HCT116 (cell line): ENCODE results near the gene LEAP2. TPM values are rescaled to one million over a fixed set of nuclear protein-coding genes. Genes with fewer than 3 reads are reported as not detected.

Source experiments
- ATAC-seq: fragments of 200-7000 bp; cut with Tn5 transposase; 2 replicates; pipeline ENCODE4 v1.9.1; 2020; ENCODE audit warnings: mild to moderate bottlenecking, moderate library complexity
- BruUV-seq: library from RNA; stranded (reverse); fragments of 400-500 nt; replicated peaks from 2 replicates; lab custom pipeline; 2021; lab: Mats Ljungman, UMichigan
- CTCF ChIA-PET: fragments of 300-600 bp; sonication (Branson Sonifier 250); formaldehyde crosslinking; loops from one replicate; lab custom pipeline; 2021; ENCODE audit warnings: antibody characterized with exemption; lab: Charles Lee
- POLR2A ChIA-PET: fragments of 300-600, 350-600 bp; sonication (Branson Sonifier 250); formaldehyde crosslinking; loops from one replicate; lab custom pipeline; 2021; ENCODE audit warnings: antibody characterized with exemption; lab: Charles Lee
- RAD21 ChIA-PET, 2 experiments: fragments of 300-600 bp; sonication (Branson Sonifier 250); formaldehyde crosslinking; loops; one replicate each; lab custom pipeline; 2023; ENCODE audit warnings: low total read pairs in 2 of 2; ENCODE audit not compliant: uncharacterized antibody in 2 of 2, unreplicated experiment in 2 of 2, low non-redundant PET in 1 of 2; lab: Charles Lee
- DNase-seq: peaks from one replicate; pipeline ENCODE4 v3.0.0-alpha.2; 2010; ENCODE audit warnings: low read depth, low spot score
- H2AFZ ChIP-seq: fragments of 200-600 bp; shearing (Covaris generic), sonication (generic); 2 replicates; pipeline ENCODE4 v1.6.1; 2017; ENCODE audit warnings: low read depth, mixed run types, mixed read lengths, antibody characterized with exemption, low read length; ENCODE audit not compliant: poor library complexity, severe bottlenecking
- H3K27ac ChIP-seq: 2 replicates; pipeline ENCODE4 v1.5.1; 2012; ENCODE audit warnings: low read depth, low read length
- H3K27me3 ChIP-seq: fragments of 200-600 bp; sonication (generic); 2 replicates; pipeline ENCODE4 v1.6.1; 2016; ENCODE audit warnings: mixed run types, low read length, mixed read lengths; ENCODE audit not compliant: insufficient read depth
- H3K36me3 ChIP-seq, 2 experiments: fragments of 200-500 bp in 1 of 2; fragments of 200-600 bp in 1 of 2; sonication (Bioruptor generic) in 1 of 2; sonication (generic) in 1 of 2; 2 replicates each; pipeline versions ENCODE4 v1.5.1 to v1.6.1; 2014 to 2016; ENCODE audit warnings: low read length in 2 of 2, inconsistent platforms in 1 of 2, mixed read lengths in 1 of 2, mixed run types in 1 of 2; ENCODE audit not compliant: insufficient read depth in 2 of 2, control insufficient read depth in 1 of 2
- H3K4me1 ChIP-seq, 2 experiments: fragments of 200-600 bp in 1 of 2; sonication (generic) in 1 of 2; 2 replicates each; pipeline versions ENCODE4 v1.5.1 to v1.6.1; 2012 to 2017; ENCODE audit warnings: low read length in 2 of 2, inconsistent platforms in 1 of 2, mild to moderate bottlenecking in 1 of 2, mixed read lengths in 1 of 2, mixed run types in 1 of 2, moderate library complexity in 1 of 2; ENCODE audit not compliant: insufficient read depth in 2 of 2, control insufficient read depth in 1 of 2
- H3K4me2 ChIP-seq: fragments of 200-600 bp; sonication (generic); 2 replicates; pipeline ENCODE4 v1.6.1; 2017; ENCODE audit warnings: mixed run types, low read length, mixed read lengths
- H3K4me3 ChIP-seq, 2 experiments: fragments of 200-600 bp in 1 of 2; sonication (generic) in 1 of 2; replicated peaks in 1 of 2; 2 replicates each; pipeline ENCODE4 v1.5.1; 2011 to 2016; ENCODE audit warnings: low read length in 2 of 2, control low read depth in 1 of 2, low read depth in 1 of 2, mild to moderate bottlenecking in 1 of 2, mixed read lengths in 1 of 2, mixed run types in 1 of 2
- H3K79me2 ChIP-seq: fragments of 200-600 bp; sonication (generic); 2 replicates; pipeline ENCODE4 v1.6.1; 2017; ENCODE audit warnings: mild to moderate bottlenecking, mixed run types, low read length, moderate library complexity, mixed read lengths; ENCODE audit not compliant: insufficient read depth
- H3K9ac ChIP-seq: fragments of 200-600 bp; sonication (generic); 2 replicates; pipeline ENCODE4 v1.6.1; 2016; ENCODE audit warnings: low read length, mixed read lengths
- H3K9me2 ChIP-seq: fragments of 200-600 bp; sonication (generic), shearing (Covaris generic); 2 replicates; pipeline ENCODE4 v1.6.1; 2017; ENCODE audit warnings: mixed run types, mild to moderate bottlenecking, moderate library complexity; ENCODE audit not compliant: insufficient read depth
- H3K9me3 ChIP-seq, 2 experiments: fragments of 200-500 bp in 1 of 2; fragments of 200-600 bp in 1 of 2; sonication (Bioruptor generic) in 1 of 2; sonication (generic) in 1 of 2; 2 replicates each; pipeline ENCODE4 v1.6.1; 2014 to 2017; ENCODE audit warnings: low read length in 2 of 2, mixed read lengths in 2 of 2, inconsistent platforms in 1 of 2, low read depth in 1 of 2, mild to moderate bottlenecking in 1 of 2, mixed run types in 1 of 2, moderate library complexity in 1 of 2; ENCODE audit not compliant: control insufficient read depth in 1 of 2, insufficient read depth in 1 of 2
- H4K20me1 ChIP-seq: fragments of 200-600 bp; sonication (generic), shearing (Covaris generic); 2 replicates; pipeline ENCODE4 v1.6.1; 2017; ENCODE audit warnings: mixed run types, mild to moderate bottlenecking, moderate library complexity; ENCODE audit not compliant: insufficient read depth
- JUND ChIP-seq: IDR thresholded peaks from 2 replicates; pipeline ENCODE4 v1.6.1; 2012
- RAD21 ChIP-seq: IDR thresholded peaks from 2 replicates; pipeline ENCODE4 v1.6.1; 2012; ENCODE audit warnings: low read depth, mild to moderate bottlenecking
- REST ChIP-seq: IDR thresholded peaks from 2 replicates; pipeline ENCODE4 v1.6.1; 2012; ENCODE audit warnings: low read depth
- SIN3A ChIP-seq: IDR thresholded peaks from 2 replicates; pipeline ENCODE4 v1.6.1; 2012; ENCODE audit warnings: low read depth
- SP1 ChIP-seq: IDR thresholded peaks from 2 replicates; pipeline ENCODE4 v1.6.1; 2012; ENCODE audit warnings: low read depth
- YY1 ChIP-seq: IDR thresholded peaks from 2 replicates; pipeline ENCODE4 v1.6.1; 2011; ENCODE audit warnings: low read length, low read depth, moderate library complexity, mild to moderate bottlenecking; ENCODE audit not compliant: insufficient replicate concordance; ENCODE audit errors: extremely low read depth
- ZBTB33 ChIP-seq: IDR thresholded peaks from 2 replicates; pipeline ENCODE4 v1.6.1; 2011; ENCODE audit warnings: mild to moderate bottlenecking, low read length, moderate library complexity; ENCODE audit not compliant: insufficient replicate concordance; ENCODE audit errors: extremely low read depth
- ZNF274 ChIP-seq: fragments of 200-500 bp; sonication (Bioruptor generic); IDR thresholded peaks from 2 replicates; pipeline ENCODE4 v1.6.1; 2014; ENCODE audit warnings: mild to moderate bottlenecking, low read depth, low read length, inconsistent platforms
- intact Hi-C: fragments of 100-400 bp; cut with micrococcal nuclease; formaldehyde crosslinking; loops from 2 replicates; pipeline ENCODE4 v1.10.0; 2022
- total RNA-seq: library from RNA; stranded (reverse); gene quantifications from one replicate; pipeline ENCODE4 v1.2.1, GENCODE V29; 2021; ENCODE audit not compliant: unreplicated experiment

LEAP2 gene
- total RNA-seq, 1 experiment from 2014 or later, result 1.2 TPM

DNA sequence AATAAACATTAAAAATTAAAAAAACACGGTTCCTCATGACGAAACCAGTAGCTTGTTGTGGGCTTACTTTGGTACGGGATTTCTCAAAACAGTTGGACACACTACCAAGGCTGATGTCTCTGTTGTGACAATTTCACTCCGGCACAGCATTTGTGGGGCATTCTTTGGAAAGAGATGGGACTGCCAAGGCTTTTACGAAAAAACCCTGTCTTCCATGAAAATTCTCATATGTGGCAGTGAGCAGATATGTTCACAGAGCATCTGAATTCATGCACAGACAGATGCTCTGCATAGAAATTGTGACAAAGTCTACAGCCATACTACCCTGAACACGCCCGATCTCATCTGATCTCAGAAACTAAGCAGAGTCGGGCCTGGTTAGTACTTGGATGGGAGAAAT is 25.2 kb upstream of the LEAP2 start:
- intact Hi-C loops, result no loop called here
- POLR2A ChIA-PET, result no interaction called here
- no peaks in the 10 kb centered on the region for H3K27me3 ChIP-seq
- H3K27ac ChIP-seq, result no peak overlapping the region
- ATAC-seq (no peak), DNase-seq (no peak)
- no peaks in the 10 kb centered on the region for H3K4me1 ChIP-seq
- no peaks in the 10 kb centered on the region for H3K36me3 ChIP-seq
- no peak overlapping the region for H3K4me3 ChIP-seq
- no peaks in the 10 kb centered on the region for H3K79me2 ChIP-seq
- BruUV-seq, result no TSS peak
- no peaks in the 10 kb centered on the region for H3K9me3 ChIP-seq
- H3K9ac ChIP-seq, result no peak overlapping the region
- no peak overlapping the region for H2AFZ ChIP-seq
- H3K9me2 ChIP-seq, result no peaks in the 10 kb centered on the region
- CTCF ChIA-PET, result no interaction called here
- RAD21 ChIA-PET, result no interaction called here
- H4K20me1 ChIP-seq, result no peaks in the 10 kb centered on the region
- no peak overlapping the region for H3K4me2 ChIP-seq
- TF ChIP-seq SP1, result no peak
- no peak for TF ChIP-seq SIN3A
- TF ChIP-seq ZNF274, result no peak
- TF ChIP-seq REST, result no peak
- TF ChIP-seq YY1, result no peak
- TF ChIP-seq JUND, result no peak
- TF ChIP-seq RAD21, result no peak
- no peak for TF ChIP-seq ZBTB33
